Colon (tissue), 2 donors: ENCODE data around the gene FKBP9.
"Not testable (repeated sequence)": the region's sequence is repeated elsewhere in the genome, so short reads cannot be mapped to it uniquely, and the experiment has no call there.

Experiments
- FAIRE-seq: peaks from 2 replicates; lab custom pipeline; 2012; peaks lifted over from hg19 to GRCh38; lab: Jason Lieb, UNC
- donor health status: control.
- donor health status: control.

The FKBP9 gene

GRCh38 chr7:32957326-32958045 lies at the start of gene FKBP9:
TSS of gene FKBP9 (plus strand) at chr7:32957440. CDS start at chr7:32957574, 134 bp downstream.
- FAIRE-seq = no peak

- no peak for FAIRE-seq
These were observed 47.0 kb upstream of the FKBP9 start for GRCh38 chr7:32910195-32910594.

GRCh38 chr7:32914184-32914583 lies 43.1 kb upstream of the FKBP9 start:
- no peak for FAIRE-seq

GRCh38 chr7:32915041-32915536 lies 42.2 kb upstream of the FKBP9 start:
- FAIRE-seq = no peak

- FAIRE-seq = no peak
These were observed 41.2 kb upstream of the FKBP9 start for GRCh38 chr7:32916006-32916405.

GRCh38 chr7:32916994-32917393 lies 40.2 kb upstream of the FKBP9 start:
- FAIRE-seq = not testable (repeated sequence)

GRCh38 chr7:32921896-32922295 lies 35.3 kb upstream of the FKBP9 start:
- no peak for FAIRE-seq

GRCh38 chr7:32928785-32929298 lies 28.4 kb upstream of the FKBP9 start:
- FAIRE-seq = no peak

- FAIRE-seq = no peak
These were observed 27.7 kb upstream of the FKBP9 start for GRCh38 chr7:32929430-32930143.

- FAIRE-seq = no peak
These were observed 26.9 kb upstream of the FKBP9 start for GRCh38 chr7:32930378-32930777.

- FAIRE-seq = no peak
These were observed 21.7 kb upstream of the FKBP9 start for GRCh38 chr7:32935558-32935957.

GRCh38 chr7:32936689-32937088 lies 20.6 kb upstream of the FKBP9 start:
- no peak for FAIRE-seq

GRCh38 chr7:32937344-32938174 lies 19.7 kb upstream of the FKBP9 start:
- no peak for FAIRE-seq

GRCh38 chr7:32941181-32941580 lies 16.1 kb upstream of the FKBP9 start:
- no peak for FAIRE-seq

GRCh38 chr7:32941681-32942414 lies 15.4 kb upstream of the FKBP9 start:
- FAIRE-seq = no peak

GRCh38 chr7:32942415-32943251 lies 14.6 kb upstream of the FKBP9 start:
- FAIRE-seq = no peak

GRCh38 chr7:32943252-32944030 lies 13.8 kb upstream of the FKBP9 start:
- no peak for FAIRE-seq

GRCh38 chr7:32947420-32947983 lies 9.7 kb upstream of the FKBP9 start:
- FAIRE-seq = no peak

GRCh38 chr7:32948202-32948601 lies 9.0 kb upstream of the FKBP9 start:
- FAIRE-seq = no peak

GRCh38 chr7:32952876-32953275 lies 4.4 kb upstream of the FKBP9 start:
- no peak for FAIRE-seq
